ENCODE measurements around the gene C16orf96.

- TF ChIP-seq CTCF (conservative IDR thresholded peaks at IDR 0.05) (peak; percentile 70), EZH2 (IDR thresholded peaks at IDR 0.05; ENCODE audit: low read depth) (no peak)
Measured at GRCh38 chr16:4511441-4512082, 44.6 kb upstream of the C16orf96 start.
